Naive thymus-derived CD8-positive, alpha-beta T cell (primary cell): ENCODE results near the gene DST. TPM values are rescaled to one million over a fixed set of nuclear protein-coding genes. Genes with fewer than 3 reads are reported as not detected.
A peak's percentile ranks its signal among the peaks of the same experiment; 100 is the strongest.

Source experiments
- ATAC-seq, 2 donors: fragments of 150-1000 bp; cut with Tn5 transposase in 1 of 2; sonication (Bioruptor Pico), chemical (Tn5 transposase) in 1 of 2; 1 replicate in 1 of 2; 2 replicates in 1 of 2; pipeline ENCODE4 v1.10.0; 2021; ENCODE audit warnings: mild to moderate bottlenecking in 2 of 2, moderate library complexity in 2 of 2
- POLR2A ChIA-PET: fragments of 350-600 bp; sonication (Branson Sonifier 250); formaldehyde crosslinking; loops from one replicate; lab custom pipeline; 2021; ENCODE audit warnings: antibody characterized with exemption; lab: Charles Lee
- DNase-seq, 10 donors: peaks; one replicate each; pipeline versions ENCODE4 v3.0.0 to v3.0.0-alpha.2; 2020 to 2022
- H3K27ac Mint-ChIP-seq, 10 donors: one replicate each; pipeline ENCODE4 v1.8.0; 2020 to 2022; ENCODE audit warnings: mild to moderate bottlenecking in 10 of 10, mixed read lengths in 10 of 10, moderate library complexity in 4 of 10, inconsistent platforms in 1 of 10
- H3K27me3 Mint-ChIP-seq, 5 donors: one replicate each; pipeline ENCODE4 v1.8.0; 2021 to 2022; ENCODE audit warnings: mixed read lengths in 5 of 5
- H3K36me3 Mint-ChIP-seq, 3 donors: one replicate each; pipeline ENCODE4 v1.8.0; 2020 to 2022; ENCODE audit warnings: mixed read lengths in 3 of 3, mild to moderate bottlenecking in 2 of 3, inconsistent platforms in 1 of 3
- H3K4me1 Mint-ChIP-seq, 4 donors: one replicate each; pipeline ENCODE4 v1.8.0; 2021 to 2022; ENCODE audit warnings: mixed read lengths in 4 of 4
- H3K4me3 Mint-ChIP-seq, 10 donors: one replicate each; pipeline ENCODE4 v1.8.0; 2020 to 2022; ENCODE audit warnings: mild to moderate bottlenecking in 10 of 10, mixed read lengths in 10 of 10, moderate library complexity in 6 of 10, inconsistent platforms in 1 of 10
- H3K9me3 Mint-ChIP-seq, 9 donors: one replicate each; pipeline ENCODE4 v1.8.0; 2020 to 2022; ENCODE audit warnings: mixed read lengths in 9 of 9, mild to moderate bottlenecking in 3 of 9, inconsistent platforms in 1 of 9, moderate library complexity in 1 of 9
- polyA plus RNA-seq, 3 donors: library from polyadenylated mRNA; unstranded; fragments of 300-500 nt; fragmentation: Illumina TruSeq; gene quantifications; one replicate each; pipeline ENCODE4 v1.2.3, GENCODE V29; 2021
- total RNA-seq, 8 experiments: library from RNA in 2 of 8; stranded (reverse) in 2 of 8; gene quantifications; one replicate each; pipeline ENCODE4 v1.2.3 and lab custom pipeline; 2021 to 2026

Gene DST
- total and polyA plus RNA-seq, 5 experiments from 2014 or later = 0.74 to 1.0 (median 0.79) TPM; not detected in 2

DNA sequence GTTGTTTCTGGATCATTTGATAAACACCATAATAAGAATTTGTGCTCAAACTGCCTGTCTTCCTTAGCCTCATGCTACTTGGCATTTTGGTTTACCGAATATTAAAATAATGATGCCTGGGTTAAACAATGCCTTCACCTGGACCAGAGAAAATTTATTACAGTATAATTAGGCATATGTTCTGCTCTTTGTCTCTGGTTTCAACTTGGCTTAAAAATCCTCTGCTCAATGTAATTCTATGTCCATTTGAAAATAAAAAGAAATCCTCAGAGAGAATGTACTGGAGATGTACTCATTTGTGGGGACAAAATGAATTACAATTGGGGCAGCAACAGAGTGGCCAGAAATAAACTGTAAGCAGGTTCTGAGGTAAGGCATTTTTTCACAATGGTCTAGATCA lies 95.0 kb downstream of the DST start:
- no peaks in the 10 kb centered on the region for H3K9me3 Mint-ChIP-seq
- H3K27ac Mint-ChIP-seq = no peak overlapping the region
- H3K36me3 Mint-ChIP-seq = no peaks in the 10 kb centered on the region
- H3K4me3 Mint-ChIP-seq = no peak overlapping the region
- peaks cover 0 to 3% (median 0%) of the 10 kb centered on the region in 4 donors for H3K4me1 Mint-ChIP-seq
- POLR2A ChIA-PET = no interaction called here
- DNase-seq (no peak), ATAC-seq (no peak)
- H3K27me3 Mint-ChIP-seq = no peaks in the 10 kb centered on the region

DNA sequence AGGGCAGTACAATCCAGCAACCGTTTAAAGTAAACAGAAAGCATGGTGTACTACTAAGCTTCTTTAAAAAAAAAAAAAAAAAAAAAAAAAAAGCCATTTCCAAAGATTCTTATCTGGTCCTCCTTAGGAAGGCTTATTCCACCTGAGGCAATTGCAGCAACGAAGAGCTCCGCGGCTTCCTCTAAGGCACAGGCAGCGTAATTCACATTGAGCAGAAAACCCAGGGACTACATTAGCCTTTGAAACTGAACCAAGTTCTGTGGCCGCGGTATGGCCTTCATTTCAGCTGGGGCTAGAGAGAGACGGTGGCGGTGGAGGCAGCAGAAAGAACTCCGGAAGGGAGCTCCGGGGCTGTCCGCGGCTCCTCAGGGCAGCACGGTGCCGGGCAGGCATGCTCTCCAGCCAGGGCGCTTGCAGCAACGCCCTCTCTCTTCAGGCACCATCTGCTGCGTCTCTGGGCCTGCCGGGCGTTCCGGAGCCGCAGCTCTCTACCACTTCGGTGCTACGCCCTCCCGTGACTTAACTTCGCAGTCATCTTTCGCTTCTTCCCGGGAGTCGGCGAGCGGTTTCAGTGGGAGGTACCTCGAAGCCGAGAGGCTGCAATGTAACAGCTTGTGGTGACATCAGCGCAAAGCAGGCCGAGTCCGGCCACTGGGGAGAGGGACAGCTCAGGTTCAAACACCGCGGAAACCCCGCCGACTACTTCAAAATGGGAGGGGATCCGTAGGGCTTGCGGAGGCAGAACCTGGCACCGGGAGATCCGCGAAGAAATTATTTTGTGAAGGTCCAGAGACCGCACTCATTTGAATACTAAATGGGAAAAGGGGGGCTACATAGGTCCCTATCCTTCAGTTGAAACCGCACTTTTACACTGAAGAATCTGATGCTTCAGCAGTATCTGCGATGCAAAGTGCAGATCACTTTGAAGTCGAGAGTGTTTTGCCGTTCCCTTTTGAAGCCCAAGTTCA lies 100.0 kb downstream of the DST start:
- H3K27me3 Mint-ChIP-seq = no peaks in the 10 kb centered on the region
- no peaks in the 10 kb centered on the region for H3K4me1 Mint-ChIP-seq
- POLR2A ChIA-PET = interaction anchor here (0.6 kb wide), 2 partner anchors 37 to 111 kb away, joined by 3 to 7 read pairs; no protein-coding TSS in a partner anchor

DNA sequence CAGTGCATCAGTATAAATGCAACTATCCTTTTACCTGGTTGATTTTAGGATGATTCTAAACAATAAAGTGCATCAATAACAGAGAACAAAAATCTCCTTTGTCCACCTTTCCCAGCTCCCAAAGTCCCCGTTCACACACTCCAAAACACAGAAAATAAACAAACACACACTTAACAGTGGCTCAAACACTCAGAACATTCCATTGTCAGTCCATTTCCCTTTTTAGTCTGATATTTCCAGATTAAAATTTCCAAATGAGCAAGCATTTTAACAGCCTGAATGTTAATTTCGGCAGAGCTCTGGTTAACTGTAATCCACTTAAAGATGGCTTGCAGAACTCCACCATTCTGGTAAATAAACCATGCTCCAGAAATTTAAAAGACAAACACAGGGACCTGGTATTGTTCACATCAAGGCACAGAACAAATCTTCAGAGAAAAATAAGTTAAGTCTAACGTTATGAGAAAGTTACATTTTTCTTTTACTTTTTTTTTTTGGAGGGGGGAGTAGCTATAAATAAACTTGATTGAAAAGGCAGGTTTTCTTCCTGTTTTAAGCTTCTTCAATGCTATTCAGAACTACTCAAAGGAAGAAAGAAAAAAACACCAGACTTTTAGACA lies 100.8 kb downstream of the DST start:
- no peak overlapping the region for H3K27ac Mint-ChIP-seq
- DNase-seq = no peak
- POLR2A ChIA-PET = interaction anchor here (0.6 kb wide), 2 partner anchors 37 to 110 kb away, joined by 3 to 7 read pairs; no protein-coding TSS in a partner anchor
- H3K9me3 Mint-ChIP-seq = no peaks in the 10 kb centered on the region
- peaks cover 0 to 3% (median 0%) of the 10 kb centered on the region in 5 donors for H3K27me3 Mint-ChIP-seq
- no peaks in the 10 kb centered on the region for H3K4me1 Mint-ChIP-seq
- no peak overlapping the region for H3K4me3 Mint-ChIP-seq
- H3K36me3 Mint-ChIP-seq = no peaks in the 10 kb centered on the region
- ATAC-seq = no peak

More for the DNA sequence above, 100.0 kb downstream of the DST start:
- ATAC-seq (peak; percentile 89 to 90), DNase-seq (peak; percentile 25 to 67 (median 42))
- Mint-ChIP-seq H3K9me3 (no peaks in the 10 kb centered on the region), H3K36me3 (no peaks in the 10 kb centered on the region), H3K4me3 (no peak overlapping the region), H3K27ac (no peak overlapping the region)

DNA sequence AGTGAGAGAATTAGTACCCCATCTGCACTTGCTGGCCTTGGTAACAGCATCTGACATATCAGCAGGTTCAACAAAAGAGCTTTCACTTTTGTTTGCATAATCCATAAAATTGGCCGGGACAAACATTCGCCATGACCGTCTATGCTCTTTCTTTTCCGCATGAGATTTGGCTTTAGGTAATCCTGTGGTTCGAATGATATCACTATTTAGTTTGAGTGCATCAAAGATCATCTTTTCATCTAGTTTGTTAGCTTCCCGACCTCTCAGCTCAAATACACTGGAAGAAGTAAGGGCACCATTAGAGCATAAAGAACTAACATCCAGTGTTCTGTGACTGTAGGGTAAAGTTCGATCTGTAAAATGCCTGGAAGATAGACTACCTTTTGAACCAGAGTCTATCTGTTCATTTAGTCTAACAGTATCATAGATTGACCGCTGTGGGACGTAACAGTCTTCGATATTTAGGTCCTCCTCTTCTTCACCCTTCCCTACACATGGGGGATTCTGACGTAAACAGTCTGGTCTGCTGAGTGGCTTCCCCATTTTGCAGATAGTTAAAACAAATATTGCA lies 101.6 kb downstream of the DST start:
- Mint-ChIP-seq H3K27ac (no peak overlapping the region), H3K27me3 (peaks cover 0 to 3% (median 0%) of the 10 kb centered on the region in 5 donors), H3K4me1 (no peaks in the 10 kb centered on the region), H3K4me3 (no peak overlapping the region), H3K9me3 (no peaks in the 10 kb centered on the region), H3K36me3 (no peaks in the 10 kb centered on the region)
- DNase-seq = no peak
- no peak for ATAC-seq
- POLR2A ChIA-PET = no interaction called here

DNA sequence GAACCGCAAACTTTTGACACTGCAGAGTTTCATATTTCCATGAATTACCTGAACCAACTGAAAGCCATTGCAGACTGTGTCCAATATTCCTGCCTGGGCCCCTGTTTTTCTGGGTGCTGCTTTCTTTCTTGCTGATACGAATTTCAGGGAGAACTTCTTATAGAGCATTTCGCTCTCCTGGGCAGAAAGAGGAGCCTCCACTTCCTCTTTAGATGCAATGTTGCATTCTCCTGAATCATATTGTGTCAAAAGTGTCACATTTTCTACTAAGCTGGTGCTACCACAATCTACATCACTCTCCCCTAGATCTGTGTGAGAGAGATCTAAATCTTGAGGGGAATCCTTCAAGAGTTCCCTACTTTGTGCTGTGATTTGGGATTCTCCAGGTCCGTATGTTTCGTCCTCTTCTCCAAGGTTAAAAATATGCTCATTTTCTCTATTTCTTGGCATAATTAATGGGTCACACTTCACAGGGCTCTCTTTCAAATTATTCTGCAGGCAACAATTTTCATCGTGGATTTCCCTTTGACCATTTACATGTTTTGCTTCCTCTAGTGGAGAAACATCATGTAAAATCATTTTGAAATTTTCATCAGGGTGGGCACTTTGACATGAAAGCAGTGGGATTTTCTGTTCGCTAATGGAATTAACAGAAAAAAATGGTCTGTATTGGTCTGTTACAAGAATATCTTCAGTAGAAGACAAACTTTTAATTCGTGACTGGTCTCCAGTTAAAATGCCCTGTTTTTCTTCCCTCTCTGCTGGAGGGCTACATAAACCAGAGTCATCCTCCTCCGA lies 102.3 kb downstream of the DST start:
- Mint-ChIP-seq H3K4me1 (no peaks in the 10 kb centered on the region), H3K9me3 (no peaks in the 10 kb centered on the region), H3K27me3 (peaks cover 0 to 3% (median 0%) of the 10 kb centered on the region in 5 donors), H3K36me3 (no peaks in the 10 kb centered on the region), H3K4me3 (no peak overlapping the region), H3K27ac (no peak overlapping the region)
- no peak for ATAC-seq
- POLR2A ChIA-PET = no interaction called here
- no peak for DNase-seq

DNA sequence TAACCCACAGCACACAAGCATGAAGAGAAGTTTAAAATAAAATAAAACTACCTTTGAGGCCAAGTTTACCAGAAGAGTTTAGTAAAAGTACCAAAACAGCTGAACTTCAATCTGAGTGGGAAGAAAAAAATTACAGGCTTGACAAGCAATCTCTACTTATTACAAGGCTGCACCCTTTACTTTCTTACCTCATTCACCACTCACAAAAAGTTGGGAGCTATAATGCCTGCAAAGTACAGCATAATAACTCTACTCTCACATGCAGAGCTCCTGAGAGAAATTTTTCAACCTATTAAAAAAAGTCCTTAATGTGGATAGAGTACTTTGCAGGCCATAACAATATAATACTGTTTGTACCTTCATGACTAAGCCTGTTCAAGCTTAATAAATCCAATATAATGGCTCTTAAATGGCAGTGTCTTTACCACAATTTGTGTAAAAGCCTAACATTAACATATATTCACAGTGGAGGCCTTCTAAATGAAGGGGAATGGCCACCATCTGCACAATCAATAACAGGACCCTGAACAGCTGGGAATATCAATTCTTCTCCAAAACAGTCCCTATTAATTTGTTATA lies 103.1 kb downstream of the DST start:
- no peak for DNase-seq
- no peaks in the 10 kb centered on the region for H3K9me3 Mint-ChIP-seq
- H3K27me3 Mint-ChIP-seq = peaks cover 0 to 3% (median 0%) of the 10 kb centered on the region in 5 donors
- no peak for ATAC-seq
- no peaks in the 10 kb centered on the region for H3K4me1 Mint-ChIP-seq
- no peak overlapping the region for H3K27ac Mint-ChIP-seq
- H3K4me3 Mint-ChIP-seq = no peak overlapping the region
- H3K36me3 Mint-ChIP-seq = no peaks in the 10 kb centered on the region
- POLR2A ChIA-PET = no interaction called here

DNA sequence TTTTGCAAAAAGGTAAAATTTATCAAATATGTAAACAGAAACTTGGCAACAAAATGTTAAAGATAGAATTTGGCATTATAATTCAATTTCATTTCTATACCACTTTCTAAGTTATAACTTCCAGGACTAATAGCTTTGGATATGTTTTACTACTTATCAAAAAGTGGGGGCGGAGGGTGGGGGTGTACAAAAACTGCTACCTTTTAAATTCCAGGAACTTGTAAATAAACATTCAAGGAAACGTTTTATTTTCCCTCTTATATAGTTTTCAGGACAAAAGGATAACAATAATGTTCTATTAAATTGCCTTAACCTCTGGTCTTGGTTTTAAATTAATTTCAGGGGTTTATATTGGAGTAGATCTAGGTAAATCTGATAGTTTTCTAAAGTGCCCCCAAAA lies 103.8 kb downstream of the DST start:
- POLR2A ChIA-PET = no interaction called here
- no peaks in the 10 kb centered on the region for H3K9me3 Mint-ChIP-seq
- H3K4me1 Mint-ChIP-seq = no peaks in the 10 kb centered on the region
- H3K36me3 Mint-ChIP-seq = no peaks in the 10 kb centered on the region
- DNase-seq (no peak), ATAC-seq (no peak)
- H3K27ac Mint-ChIP-seq = no peak overlapping the region
- peaks cover 0 to 4% (median 0%) of the 10 kb centered on the region in 5 donors for H3K27me3 Mint-ChIP-seq
- H3K4me3 Mint-ChIP-seq = no peak overlapping the region

DNA sequence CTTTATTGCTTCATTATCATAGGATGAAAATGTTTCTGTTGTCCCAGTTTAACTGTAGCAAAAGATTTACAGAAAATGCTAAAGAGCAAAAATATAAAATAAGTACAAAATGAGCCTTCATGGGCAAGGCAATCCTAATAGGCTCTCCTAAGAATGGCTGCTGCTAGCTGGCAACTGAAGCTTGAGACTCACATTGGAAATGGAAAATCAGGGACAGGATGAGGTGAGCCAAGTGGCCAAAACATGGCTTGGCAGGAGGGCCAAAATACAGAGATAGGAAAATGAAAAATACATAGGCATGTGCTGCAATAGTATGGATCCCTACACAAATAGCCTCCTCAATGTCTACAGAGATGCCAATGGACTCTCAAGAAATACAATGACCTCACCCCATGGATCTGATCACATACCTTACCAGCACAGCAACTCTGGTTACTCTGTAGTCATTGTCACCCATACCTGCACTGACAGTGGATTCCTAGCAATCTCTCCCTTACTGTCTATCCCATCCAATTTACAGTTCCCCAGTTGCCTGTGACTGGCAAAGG lies 105.4 kb downstream of the DST start:
- POLR2A ChIA-PET = no interaction called here
- ATAC-seq (no peak), DNase-seq (no peak)
- Mint-ChIP-seq H3K27ac (no peak overlapping the region), H3K27me3 (peaks cover 0 to 4% (median 0%) of the 10 kb centered on the region in 5 donors), H3K4me1 (no peaks in the 10 kb centered on the region), H3K36me3 (no peaks in the 10 kb centered on the region), H3K4me3 (no peak overlapping the region), H3K9me3 (no peaks in the 10 kb centered on the region)

DNA sequence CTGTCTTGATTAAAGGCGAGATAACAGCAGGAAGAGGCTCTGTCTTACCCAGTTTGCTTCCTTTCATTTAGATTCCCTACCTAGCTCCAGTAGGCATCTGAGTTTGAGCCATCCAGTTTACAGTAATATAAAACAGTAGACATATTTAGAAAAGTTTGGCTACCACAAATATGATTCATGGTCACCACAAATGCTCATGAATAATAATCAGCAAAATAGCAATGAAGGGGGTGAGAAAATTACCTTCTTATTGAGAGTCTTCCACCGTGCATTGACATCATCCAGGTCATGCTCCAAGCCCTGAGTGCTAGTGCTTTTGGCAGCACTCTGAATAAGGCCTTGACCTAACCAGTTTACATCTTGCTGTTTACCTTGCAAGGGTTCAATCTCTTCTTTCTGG lies 106.2 kb downstream of the DST start:
- H3K27ac Mint-ChIP-seq = no peak overlapping the region

DNA sequence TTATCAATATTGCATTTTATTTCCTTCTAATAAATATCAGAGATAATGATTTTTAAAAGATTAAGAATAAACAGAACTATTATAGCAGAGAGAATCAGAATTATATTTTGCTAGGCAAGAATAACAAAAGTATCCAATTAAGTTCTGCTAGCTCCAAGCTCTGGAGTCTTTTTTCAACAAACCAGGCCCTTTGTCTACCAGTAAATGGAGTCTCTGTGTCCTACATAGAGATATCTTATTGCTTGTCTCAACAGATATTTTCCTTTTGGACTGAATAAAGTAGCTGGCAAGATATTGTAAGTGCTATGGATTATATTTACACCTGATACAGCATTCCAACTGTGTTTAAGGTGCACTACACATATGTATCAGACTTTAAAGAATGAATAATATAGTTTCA lies 107.1 kb downstream of the DST start:
- DNase-seq (no peak), ATAC-seq (no peak)
- no peak overlapping the region for H3K27ac Mint-ChIP-seq
- no peaks in the 10 kb centered on the region for H3K36me3 Mint-ChIP-seq
- H3K4me1 Mint-ChIP-seq = no peaks in the 10 kb centered on the region
- POLR2A ChIA-PET = no interaction called here
- peaks cover 0 to 4% (median 0%) of the 10 kb centered on the region in 5 donors for H3K27me3 Mint-ChIP-seq
- no peak overlapping the region for H3K4me3 Mint-ChIP-seq
- no peaks in the 10 kb centered on the region for H3K9me3 Mint-ChIP-seq

More for the DNA sequence above, 106.2 kb downstream of the DST start:
- no peaks in the 10 kb centered on the region for H3K9me3 Mint-ChIP-seq
- POLR2A ChIA-PET = no interaction called here
- ATAC-seq (no peak), DNase-seq (no peak)
- H3K4me3 Mint-ChIP-seq = no peak overlapping the region
- H3K36me3 Mint-ChIP-seq = no peaks in the 10 kb centered on the region
- no peaks in the 10 kb centered on the region for H3K4me1 Mint-ChIP-seq
- peaks cover 0 to 4% (median 0%) of the 10 kb centered on the region in 5 donors for H3K27me3 Mint-ChIP-seq

DNA sequence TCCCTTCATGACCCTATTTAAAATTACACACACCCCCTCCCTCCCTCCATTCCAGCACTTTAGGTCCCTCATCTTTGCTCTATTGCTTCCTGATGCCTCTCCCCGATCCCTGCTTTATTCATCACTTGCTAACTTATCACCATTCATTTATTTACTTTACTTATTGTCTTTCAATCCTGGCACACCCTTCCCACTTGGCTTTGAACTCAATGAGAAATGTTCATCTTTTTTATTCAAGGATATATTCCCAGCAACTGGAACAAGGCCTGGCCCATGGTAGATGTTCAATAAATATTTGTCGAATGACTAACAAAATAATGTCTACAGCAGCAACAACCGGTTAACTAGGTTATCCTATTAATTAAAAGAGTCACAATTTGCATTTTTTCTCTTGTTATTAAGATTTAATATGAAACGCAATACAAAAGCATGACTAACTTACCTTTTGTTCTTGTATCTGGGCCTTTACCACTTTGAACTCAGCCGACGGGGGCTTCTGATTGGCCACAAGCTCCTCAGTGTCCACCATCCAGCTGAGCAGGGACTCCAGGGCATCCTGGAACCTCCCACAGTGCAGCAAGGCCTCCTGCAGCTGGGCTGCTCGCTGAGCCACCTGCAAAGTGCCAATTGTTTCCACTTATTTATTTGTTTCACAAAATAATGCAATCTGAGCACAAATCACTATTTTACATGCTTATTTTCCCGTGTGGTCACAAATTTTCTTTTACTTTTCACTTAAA lies 107.8 kb downstream of the DST start:
- no peak overlapping the region for H3K4me3 Mint-ChIP-seq
- DNase-seq (no peak), ATAC-seq (no peak)
- no peaks in the 10 kb centered on the region for H3K4me1 Mint-ChIP-seq
- no peaks in the 10 kb centered on the region for H3K9me3 Mint-ChIP-seq
- POLR2A ChIA-PET = no interaction called here
- H3K27me3 Mint-ChIP-seq = peaks cover 0 to 4% (median 0%) of the 10 kb centered on the region in 5 donors
- H3K36me3 Mint-ChIP-seq = no peaks in the 10 kb centered on the region
- H3K27ac Mint-ChIP-seq = no peak overlapping the region
